Tibial artery (tissue), 4 donors: ENCODE data around the gene MDFI.

Experiments
- DNase-seq, 2 donors: peaks; one replicate each; pipeline ENCODE4 v3.0.0-alpha.2; 2019
- H3K27ac ChIP-seq, 2 donors: fragments of 200-600 bp; sonication (generic) in 1 of 2; 1 replicate in 1 of 2; 2 replicates in 1 of 2; pipeline ENCODE4 v1.5.1; 2018 to 2019; ENCODE audit warnings: mild to moderate bottlenecking in 1 of 2
- H3K27me3 ChIP-seq, 2 donors: fragments of 200-600 bp; sonication (generic) in 1 of 2; one replicate each; pipeline versions ENCODE4 v1.5.1 to v1.6.0; 2016 to 2019
- H3K36me3 ChIP-seq, 3 donors: fragments of 200-600 bp; sonication (generic) in 2 of 3; one replicate each; pipeline ENCODE4 v1.5.1; 2016 to 2019; ENCODE audit warnings: mild to moderate bottlenecking in 2 of 3
- H3K4me1 ChIP-seq, 4 donors: fragments of 200-600 bp; sonication (generic) in 2 of 4; 1 replicate in 3 of 4; 2 replicates in 1 of 4; pipeline ENCODE4 v1.5.1; 2016 to 2019
- H3K4me3 ChIP-seq, 2 donors: fragments of 200-600 bp; sonication (generic) in 1 of 2; 1 replicate in 1 of 2; 2 replicates in 1 of 2; pipeline ENCODE4 v1.5.1; 2018 to 2019; ENCODE audit warnings: mild to moderate bottlenecking in 2 of 2
- H3K9me3 ChIP-seq, 3 donors: fragments of 200-600 bp; sonication (generic) in 1 of 3; one replicate each; pipeline ENCODE4 v1.5.1; 2016 to 2019
- intact Hi-C: fragments of 100-400 bp; cut with DNase I; formaldehyde crosslinking; loops from one replicate; pipeline ENCODE4 v1.15.0; 2023; ENCODE audit warnings: low total_unique reads
- TF ChIP-seq, protein P1 (sequence below), 2 experiments: fragments of 200-600 bp in 1 of 2; fragments of 450-650 bp in 1 of 2; IDR thresholded peaks; one replicate each; pipeline ENCODE4 v1.5.1; 2017 to 2019; ENCODE audit warnings: antibody characterized with exemption in 2 of 2, mild to moderate bottlenecking in 1 of 2, moderate library complexity in 1 of 2

MDFI gene

DNA sequence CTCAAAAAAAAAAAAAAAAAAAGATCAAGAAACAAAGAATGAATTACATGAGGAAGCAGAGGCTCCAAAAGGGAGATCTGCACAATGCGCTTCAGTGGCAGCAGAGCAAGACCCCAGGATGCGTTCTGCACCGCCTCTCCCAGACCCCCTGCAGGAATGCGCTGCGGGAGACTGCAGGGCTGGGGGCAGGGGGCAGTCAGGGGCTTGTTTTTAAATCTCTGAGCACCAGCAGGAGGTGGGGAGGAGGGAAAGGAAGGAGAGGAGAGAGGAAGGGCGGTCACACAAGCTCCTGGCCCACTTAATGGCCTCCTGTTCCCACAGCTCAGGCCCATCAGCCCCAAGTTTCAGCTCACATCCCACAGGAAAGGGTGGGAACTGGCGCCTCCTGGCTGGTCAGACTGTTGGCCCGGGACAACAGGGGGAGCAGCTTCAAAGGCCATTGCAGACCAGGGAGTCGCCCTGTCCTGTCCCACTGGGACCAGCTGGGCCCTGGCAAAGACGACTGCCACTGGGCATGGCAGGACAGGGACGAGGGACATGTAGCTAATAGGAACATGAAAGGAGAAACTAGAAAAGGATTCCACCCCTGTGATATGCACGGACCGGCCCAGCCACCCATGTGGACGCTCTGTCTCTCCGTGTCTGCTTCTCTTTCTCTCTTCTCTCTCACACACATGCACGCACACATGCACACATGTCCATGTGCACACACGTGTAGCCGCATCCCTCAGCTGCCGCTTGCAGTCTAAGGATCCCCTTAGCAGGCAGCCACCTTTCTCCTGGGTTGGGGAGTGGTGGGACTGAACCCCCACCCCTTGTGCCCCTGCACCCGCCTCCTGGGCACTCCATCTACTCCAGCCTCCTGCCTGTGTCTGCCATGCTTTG, 62.4 kb downstream of the MDFI start:
- Histone ChIP-seq H3K9me3 (no peaks in the 10 kb centered on the region), H3K4me1 (peaks cover 0 to 18% (median 12%) of the 10 kb centered on the region in 4 donors), H3K36me3 (peaks cover 0 to 6% (median 5%) of the 10 kb centered on the region in 3 donors), H3K4me3 (no peak overlapping the region), H3K27ac (no peak overlapping the region), H3K27me3 (no peaks in the 10 kb centered on the region)
- no peak for DNase-seq
- TF ChIP-seq, protein P1, sequence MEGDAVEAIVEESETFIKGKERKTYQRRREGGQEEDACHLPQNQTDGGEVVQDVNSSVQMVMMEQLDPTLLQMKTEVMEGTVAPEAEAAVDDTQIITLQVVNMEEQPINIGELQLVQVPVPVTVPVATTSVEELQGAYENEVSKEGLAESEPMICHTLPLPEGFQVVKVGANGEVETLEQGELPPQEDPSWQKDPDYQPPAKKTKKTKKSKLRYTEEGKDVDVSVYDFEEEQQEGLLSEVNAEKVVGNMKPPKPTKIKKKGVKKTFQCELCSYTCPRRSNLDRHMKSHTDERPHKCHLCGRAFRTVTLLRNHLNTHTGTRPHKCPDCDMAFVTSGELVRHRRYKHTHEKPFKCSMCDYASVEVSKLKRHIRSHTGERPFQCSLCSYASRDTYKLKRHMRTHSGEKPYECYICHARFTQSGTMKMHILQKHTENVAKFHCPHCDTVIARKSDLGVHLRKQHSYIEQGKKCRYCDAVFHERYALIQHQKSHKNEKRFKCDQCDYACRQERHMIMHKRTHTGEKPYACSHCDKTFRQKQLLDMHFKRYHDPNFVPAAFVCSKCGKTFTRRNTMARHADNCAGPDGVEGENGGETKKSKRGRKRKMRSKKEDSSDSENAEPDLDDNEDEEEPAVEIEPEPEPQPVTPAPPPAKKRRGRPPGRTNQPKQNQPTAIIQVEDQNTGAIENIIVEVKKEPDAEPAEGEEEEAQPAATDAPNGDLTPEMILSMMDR (IDR thresholded peaks at IDR 0.05), result no peak
- intact Hi-C loops, result loop anchor here (10.0 kb wide), 1 partner anchor 84 kb away; the partner anchor contains the start of genes PRICKLE4 and TOMM6

DNA sequence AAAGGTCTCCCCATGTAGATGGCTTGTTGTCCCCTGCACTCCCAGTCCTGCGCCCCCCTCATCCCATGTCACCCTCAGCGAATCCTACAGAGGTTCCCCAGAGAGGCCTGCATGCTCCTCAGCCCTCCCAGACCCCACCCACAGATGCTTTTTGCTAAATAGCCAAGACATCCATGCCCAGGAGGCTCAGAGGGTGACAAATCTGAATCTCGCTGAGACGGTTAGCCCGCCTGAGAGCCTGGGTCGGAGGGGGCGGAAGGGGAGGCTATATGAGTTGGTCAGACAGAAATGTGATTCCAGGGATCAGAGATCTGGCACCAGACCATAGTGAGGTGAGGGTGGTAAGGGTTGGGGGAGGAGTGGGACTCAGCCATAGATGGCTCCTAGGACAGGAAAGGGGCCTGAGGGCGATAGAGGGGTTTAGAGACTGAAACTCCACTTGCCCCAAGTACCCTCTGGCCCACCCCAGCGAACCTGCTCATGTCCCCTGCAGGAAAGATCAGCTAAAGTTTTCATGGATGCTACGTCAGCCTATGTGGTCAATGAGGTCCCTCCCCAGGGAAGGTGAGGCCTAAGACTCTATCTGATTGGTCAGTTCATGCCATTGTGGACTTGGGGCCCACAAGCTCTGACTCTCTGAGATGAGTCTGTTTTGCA, 63.9 kb downstream of the MDFI start:
- no peak overlapping the region for H3K27ac ChIP-seq
- H3K27me3 ChIP-seq, result no peaks in the 10 kb centered on the region
- no peak for DNase-seq
- peaks cover 0 to 5% (median 0%) of the 10 kb centered on the region in 3 donors for H3K36me3 ChIP-seq
- H3K4me1 ChIP-seq, result peaks cover 0 to 33% (median 27%) of the 10 kb centered on the region in 4 donors
- TF ChIP-seq, protein P1 (IDR thresholded peaks at IDR 0.05), result no peak
- intact Hi-C loops, result loop anchor here (10.0 kb wide), 1 partner anchor 83 kb away; the partner anchor contains the start of genes PRICKLE4 and TOMM6
- H3K9me3 ChIP-seq, result no peaks in the 10 kb centered on the region
- no peak overlapping the region for H3K4me3 ChIP-seq

DNA sequence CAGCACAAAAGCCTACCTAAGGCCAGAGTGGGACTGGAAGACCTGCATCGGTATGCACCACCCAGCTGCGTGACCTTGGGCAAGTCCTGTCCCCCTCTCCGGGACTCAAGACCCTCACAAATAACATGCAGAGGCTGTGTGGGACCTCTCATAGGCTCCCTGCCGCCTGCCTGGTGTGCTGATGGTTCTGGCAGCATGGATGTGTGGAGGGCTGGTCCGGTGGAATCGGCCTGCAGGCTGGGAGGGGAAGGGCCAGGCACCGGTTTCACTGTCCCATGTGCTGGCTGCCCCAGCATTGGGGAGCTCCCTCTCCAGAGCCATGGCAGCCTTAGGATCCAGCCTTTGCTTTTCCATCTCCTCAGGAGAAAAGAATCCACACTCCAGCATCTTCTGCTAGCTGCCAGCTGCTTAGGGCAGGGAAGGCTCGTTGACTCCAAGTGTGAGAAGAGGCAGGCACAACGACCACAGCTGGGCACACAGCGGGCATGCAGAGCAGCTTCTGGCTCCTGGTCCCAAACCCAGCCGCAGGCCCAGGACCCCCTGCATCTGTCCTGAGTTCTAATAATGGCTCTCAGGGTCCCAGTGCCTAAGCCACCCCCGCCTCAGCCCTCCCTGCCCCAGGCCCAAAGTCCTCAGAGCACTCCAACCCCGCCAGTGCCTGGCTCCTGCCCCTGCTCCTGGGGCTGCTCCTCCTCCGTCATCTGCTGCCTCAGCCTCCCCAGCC, 64.7 kb downstream of the MDFI start:
- TF ChIP-seq, protein P1 (IDR thresholded peaks at IDR 0.05), result no peak
- H3K27ac ChIP-seq, result no peak overlapping the region
- no peaks in the 10 kb centered on the region for H3K27me3 ChIP-seq
- H3K9me3 ChIP-seq, result no peaks in the 10 kb centered on the region
- no peak overlapping the region for H3K4me3 ChIP-seq
- peaks cover 0 to 40% (median 31%) of the 10 kb centered on the region in 4 donors for H3K4me1 ChIP-seq
- peaks cover 0 to 5% (median 0%) of the 10 kb centered on the region in 3 donors for H3K36me3 ChIP-seq
- intact Hi-C loops, result loop anchor here (10.0 kb wide), 1 partner anchor 82 kb away; the partner anchor contains the start of genes PRICKLE4 and TOMM6
- DNase-seq, result no peak
